Neural progenitor cell (in vitro differentiated cells): ENCODE measurements around the gene MDM4.

Source experiments
- EZH2 ChIP-seq: fragments of 200-600 bp; sonication (generic); IDR thresholded peaks from 2 replicates; pipeline ENCODE4 v1.6.1; 2017; ENCODE audit warnings: antibody characterized with exemption, mild to moderate bottlenecking, moderate library complexity
- TF ChIP-seq, protein P1 (sequence below): fragments of 200-600 bp; sonication (generic); IDR thresholded peaks from 2 replicates; pipeline ENCODE4 v1.5.1; 2017; ENCODE audit warnings: antibody characterized with exemption, mild to moderate bottlenecking

DNA sequence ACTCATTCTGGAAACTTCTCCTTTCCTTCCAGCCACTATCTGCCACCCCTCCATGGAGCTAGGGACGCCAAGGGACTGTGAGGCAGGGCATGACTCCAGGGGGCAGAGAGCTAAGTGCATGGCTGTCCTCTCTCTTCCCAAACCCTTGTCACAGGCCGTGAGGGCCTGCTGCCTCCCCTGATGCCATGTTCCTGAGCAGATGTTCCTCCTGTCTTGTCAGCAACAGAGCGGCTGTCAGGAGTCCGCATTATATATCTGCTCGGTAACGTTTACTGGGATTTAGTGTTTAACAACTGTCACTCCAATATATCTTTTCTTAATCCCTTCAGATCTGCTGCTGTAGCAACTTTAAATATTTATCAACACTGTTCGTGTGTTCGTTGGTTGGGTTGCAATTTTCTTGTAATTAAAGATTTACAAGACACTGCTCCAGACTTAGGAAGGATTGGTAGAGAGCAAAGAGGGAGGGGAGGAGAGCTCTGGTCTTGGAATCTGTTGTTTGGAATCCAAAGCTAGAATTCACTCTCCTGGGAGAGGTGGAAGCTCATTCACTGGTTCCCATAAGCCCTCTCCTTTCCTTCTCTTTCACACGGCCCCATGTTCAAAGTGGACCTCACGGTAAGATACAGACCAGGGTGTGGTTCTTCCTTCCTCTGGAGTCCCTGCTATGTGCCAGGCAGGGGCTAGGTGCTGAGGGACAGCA is 76.2 kb downstream of the MDM4 start:
- TF ChIP-seq, protein P1, sequence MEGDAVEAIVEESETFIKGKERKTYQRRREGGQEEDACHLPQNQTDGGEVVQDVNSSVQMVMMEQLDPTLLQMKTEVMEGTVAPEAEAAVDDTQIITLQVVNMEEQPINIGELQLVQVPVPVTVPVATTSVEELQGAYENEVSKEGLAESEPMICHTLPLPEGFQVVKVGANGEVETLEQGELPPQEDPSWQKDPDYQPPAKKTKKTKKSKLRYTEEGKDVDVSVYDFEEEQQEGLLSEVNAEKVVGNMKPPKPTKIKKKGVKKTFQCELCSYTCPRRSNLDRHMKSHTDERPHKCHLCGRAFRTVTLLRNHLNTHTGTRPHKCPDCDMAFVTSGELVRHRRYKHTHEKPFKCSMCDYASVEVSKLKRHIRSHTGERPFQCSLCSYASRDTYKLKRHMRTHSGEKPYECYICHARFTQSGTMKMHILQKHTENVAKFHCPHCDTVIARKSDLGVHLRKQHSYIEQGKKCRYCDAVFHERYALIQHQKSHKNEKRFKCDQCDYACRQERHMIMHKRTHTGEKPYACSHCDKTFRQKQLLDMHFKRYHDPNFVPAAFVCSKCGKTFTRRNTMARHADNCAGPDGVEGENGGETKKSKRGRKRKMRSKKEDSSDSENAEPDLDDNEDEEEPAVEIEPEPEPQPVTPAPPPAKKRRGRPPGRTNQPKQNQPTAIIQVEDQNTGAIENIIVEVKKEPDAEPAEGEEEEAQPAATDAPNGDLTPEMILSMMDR: no peak
- TF ChIP-seq EZH2: no peak
